SU-DHL-6 (cell line): ENCODE results near the gene SORCS2.

ENCODE experiments used
- H2AFZ ChIP-seq: fragments of 200-600 bp; sonication (generic); 2 replicates; pipeline ENCODE4 v1.6.1; 2014; ENCODE audit warnings: low read depth, mild to moderate bottlenecking, moderate library complexity, mixed read lengths, antibody characterized with exemption, low read length; ENCODE audit not compliant: severe bottlenecking
- H3F3A ChIP-seq: fragments of 200-600 bp; shearing (Covaris generic); 2 replicates; pipeline ENCODE4 v1.6.0; 2016; ENCODE audit warnings: antibody characterized with exemption, mild to moderate bottlenecking; ENCODE audit not compliant: insufficient read depth
- H3K27ac ChIP-seq: fragments of 200-600 bp; sonication (generic); 2 replicates; pipeline ENCODE4 v1.5.1; 2016; ENCODE audit warnings: low read depth, mild to moderate bottlenecking, low read length, moderate library complexity, mixed read lengths
- H3K27me3 ChIP-seq: fragments of 200-600 bp; sonication (generic), shearing (Covaris generic); 2 replicates; pipeline ENCODE4 v1.6.0; 2014; ENCODE audit warnings: mild to moderate bottlenecking, low read length
- H3K36me3 ChIP-seq: fragments of 200-600 bp; sonication (generic); 2 replicates; pipeline ENCODE4 v1.6.1; 2014; ENCODE audit warnings: mild to moderate bottlenecking, low read length, mixed read lengths
- H3K4me2 ChIP-seq: fragments of 300-600, 200-600 bp; shearing (Covaris generic), sonication (generic); 2 replicates; pipeline ENCODE4 v1.6.0; 2014; ENCODE audit warnings: low read length, low read depth, mild to moderate bottlenecking; ENCODE audit not compliant: poor library complexity, severe bottlenecking
- H3K4me3 ChIP-seq: fragments of 200-600 bp; sonication (generic); 2 replicates; pipeline ENCODE4 v1.5.1; 2014; ENCODE audit warnings: antibody characterized with exemption, low read length, mild to moderate bottlenecking, mixed read lengths; ENCODE audit not compliant: insufficient read depth, poor library complexity, severe bottlenecking
- H3K79me2 ChIP-seq: fragments of 200-600 bp; sonication (generic); 2 replicates; pipeline ENCODE4 v1.6.1; 2014; ENCODE audit warnings: mild to moderate bottlenecking, low read length, moderate library complexity; ENCODE audit not compliant: insufficient read depth
- H3K9ac ChIP-seq: fragments of 200-600 bp; sonication (generic); 2 replicates; pipeline ENCODE4 v1.7.0; 2014; ENCODE audit warnings: mild to moderate bottlenecking, low read length
- H3K9me2 ChIP-seq: fragments of 200-600 bp; sonication (generic); replicated peaks from 2 replicates; pipeline ENCODE4 v1.6.1; 2014; ENCODE audit warnings: low read length; ENCODE audit not compliant: insufficient read depth
- H3K9me3 ChIP-seq: fragments of 200-600 bp; sonication (generic); 2 replicates; pipeline ENCODE4 v1.6.1; 2014; ENCODE audit warnings: low read length, mixed read lengths; ENCODE audit not compliant: insufficient read depth
- H4K20me1 ChIP-seq: fragments of 200-600 bp; sonication (generic); 2 replicates; pipeline ENCODE4 v1.6.1; 2014; ENCODE audit warnings: low read depth, mild to moderate bottlenecking, antibody characterized with exemption, low read length, moderate library complexity, mixed read lengths
- EZH2phosphoT487 ChIP-seq: fragments of 200-600 bp; sonication (generic), shearing (Covaris generic); conservative IDR thresholded peaks from 2 replicates; pipeline ENCODE4 v1.6.1; 2018; ENCODE audit warnings: mild to moderate bottlenecking, antibody characterized with exemption, low read length, moderate library complexity, mixed read lengths
- TF ChIP-seq, protein P1 (sequence below): fragments of 200-600 bp; sonication (generic); IDR thresholded peaks from one replicate; pipeline ENCODE4 v1.5.1; 2017; ENCODE audit warnings: antibody characterized with exemption, mild to moderate bottlenecking, low read length, moderate library complexity; ENCODE audit not compliant: insufficient read depth, poor library complexity, severe bottlenecking

SORCS2 gene

DNA sequence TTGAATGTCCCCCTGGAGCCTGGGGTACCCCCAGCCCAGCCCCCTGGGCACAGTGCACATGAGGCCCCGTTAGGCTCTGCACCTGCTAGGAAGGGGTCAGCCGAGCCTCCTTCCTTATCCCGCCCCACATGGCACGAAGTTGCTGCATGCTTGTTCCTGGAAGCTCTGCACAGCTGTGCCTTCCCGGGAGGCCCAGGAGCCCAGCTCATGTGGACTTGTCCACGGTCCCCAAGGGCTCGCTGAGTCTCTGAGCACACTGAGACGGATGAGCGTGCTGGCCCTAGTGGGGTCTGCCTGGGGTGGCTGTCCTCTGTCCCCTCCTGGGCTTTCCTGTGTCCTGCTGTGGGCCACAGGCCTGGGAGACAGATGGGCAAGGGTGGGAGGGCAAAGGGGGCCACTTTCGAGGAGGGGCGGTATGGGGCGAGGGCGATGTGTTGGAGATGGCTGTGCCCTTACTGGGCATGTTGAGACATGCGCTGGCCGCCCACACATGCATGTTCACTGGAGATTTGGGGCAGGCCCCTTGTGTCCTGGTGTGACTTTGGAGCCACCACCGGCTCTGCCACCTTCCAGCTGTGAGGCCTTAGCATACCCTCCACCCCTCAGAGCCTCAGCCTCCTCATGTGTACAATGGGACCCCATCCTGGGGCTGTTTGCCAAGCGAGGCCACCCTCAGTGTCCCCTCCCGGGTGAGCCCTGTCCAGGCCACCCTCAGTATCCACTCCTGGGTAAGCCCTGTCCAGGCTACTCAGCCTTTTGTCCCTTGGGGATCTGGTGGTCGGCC is 509.7 kb downstream of the SORCS2 start:
- Histone ChIP-seq H3K9me3 (no peaks in the 10 kb centered on the region), H3K4me2 (no peak overlapping the region), H2AFZ (no peak overlapping the region), H3K9me2 (no peaks in the 10 kb centered on the region), H3K27me3 (no peaks in the 10 kb centered on the region), H3F3A (no peaks in the 10 kb centered on the region), H3K4me3 (no peak overlapping the region), H4K20me1 (no peaks in the 10 kb centered on the region), H3K36me3 (no peaks in the 10 kb centered on the region), H3K79me2 (no peaks in the 10 kb centered on the region), H3K9ac (no peak overlapping the region), H3K27ac (no peak overlapping the region)
- no peak for TF ChIP-seq EZH2phosphoT487
- TF ChIP-seq, protein P1, sequence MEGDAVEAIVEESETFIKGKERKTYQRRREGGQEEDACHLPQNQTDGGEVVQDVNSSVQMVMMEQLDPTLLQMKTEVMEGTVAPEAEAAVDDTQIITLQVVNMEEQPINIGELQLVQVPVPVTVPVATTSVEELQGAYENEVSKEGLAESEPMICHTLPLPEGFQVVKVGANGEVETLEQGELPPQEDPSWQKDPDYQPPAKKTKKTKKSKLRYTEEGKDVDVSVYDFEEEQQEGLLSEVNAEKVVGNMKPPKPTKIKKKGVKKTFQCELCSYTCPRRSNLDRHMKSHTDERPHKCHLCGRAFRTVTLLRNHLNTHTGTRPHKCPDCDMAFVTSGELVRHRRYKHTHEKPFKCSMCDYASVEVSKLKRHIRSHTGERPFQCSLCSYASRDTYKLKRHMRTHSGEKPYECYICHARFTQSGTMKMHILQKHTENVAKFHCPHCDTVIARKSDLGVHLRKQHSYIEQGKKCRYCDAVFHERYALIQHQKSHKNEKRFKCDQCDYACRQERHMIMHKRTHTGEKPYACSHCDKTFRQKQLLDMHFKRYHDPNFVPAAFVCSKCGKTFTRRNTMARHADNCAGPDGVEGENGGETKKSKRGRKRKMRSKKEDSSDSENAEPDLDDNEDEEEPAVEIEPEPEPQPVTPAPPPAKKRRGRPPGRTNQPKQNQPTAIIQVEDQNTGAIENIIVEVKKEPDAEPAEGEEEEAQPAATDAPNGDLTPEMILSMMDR: no peak

DNA sequence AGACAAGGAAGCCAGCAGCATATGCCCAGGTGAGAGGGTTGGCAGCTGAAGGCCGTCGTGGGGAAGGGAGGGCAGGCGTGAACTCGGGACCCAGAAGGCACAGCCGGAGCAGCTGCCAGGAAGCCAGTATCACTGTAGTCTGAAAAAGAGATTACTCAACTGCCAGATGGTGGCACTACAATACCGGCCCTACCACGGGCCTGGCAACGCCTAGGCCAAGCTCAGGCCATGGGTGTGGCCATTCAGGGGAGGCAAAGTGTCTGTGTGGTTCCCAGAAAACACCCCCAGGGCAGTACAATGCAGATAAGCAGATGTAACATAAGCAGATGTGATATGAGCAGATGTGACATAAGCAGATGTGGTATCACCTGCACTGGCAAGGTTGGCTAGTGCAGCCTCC is 511.4 kb downstream of the SORCS2 start:
- no peaks in the 10 kb centered on the region for H3F3A ChIP-seq
- no peak overlapping the region for H3K9ac ChIP-seq
- H3K9me3 ChIP-seq: no peaks in the 10 kb centered on the region
- no peak overlapping the region for H3K4me2 ChIP-seq
- no peak for TF ChIP-seq EZH2phosphoT487
- TF ChIP-seq, protein P1: no peak
- H3K79me2 ChIP-seq: no peaks in the 10 kb centered on the region
- H3K4me3 ChIP-seq: no peak overlapping the region
- H3K27ac ChIP-seq: no peak overlapping the region
- H2AFZ ChIP-seq: no peak overlapping the region
- H3K36me3 ChIP-seq: no peaks in the 10 kb centered on the region
- H3K27me3 ChIP-seq: no peaks in the 10 kb centered on the region
- H4K20me1 ChIP-seq: no peaks in the 10 kb centered on the region
- no peaks in the 10 kb centered on the region for H3K9me2 ChIP-seq

DNA sequence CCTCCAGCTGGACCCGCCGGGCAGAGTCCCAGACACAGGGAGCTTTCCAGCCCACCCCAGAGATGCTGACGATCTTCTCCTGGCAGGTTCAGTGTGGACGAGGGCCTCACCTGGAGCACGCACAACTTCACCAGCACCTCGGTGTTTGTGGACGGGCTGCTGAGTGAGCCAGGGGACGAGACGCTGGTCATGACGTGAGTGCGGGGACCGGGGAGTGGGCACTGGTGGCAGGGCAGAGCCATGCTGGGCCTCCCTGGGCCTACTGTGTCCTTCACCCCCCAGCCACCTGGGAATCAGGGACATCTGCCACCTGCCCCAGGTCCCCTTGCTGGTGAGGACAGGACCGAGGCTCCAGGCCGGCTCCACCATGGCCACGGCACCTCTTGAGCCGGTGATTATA is 511.8 kb downstream of the SORCS2 start:
- H3K9me2 ChIP-seq: no peaks in the 10 kb centered on the region
- H3F3A ChIP-seq: no peaks in the 10 kb centered on the region
- no peak for TF ChIP-seq EZH2phosphoT487
- TF ChIP-seq, protein P1: no peak
- no peak overlapping the region for H3K4me3 ChIP-seq
- no peaks in the 10 kb centered on the region for H4K20me1 ChIP-seq
- no peak overlapping the region for H3K4me2 ChIP-seq
- no peaks in the 10 kb centered on the region for H3K79me2 ChIP-seq
- H3K27ac ChIP-seq: no peak overlapping the region
- no peak overlapping the region for H2AFZ ChIP-seq
- H3K36me3 ChIP-seq: no peaks in the 10 kb centered on the region
- H3K9ac ChIP-seq: no peak overlapping the region
- no peaks in the 10 kb centered on the region for H3K9me3 ChIP-seq
- H3K27me3 ChIP-seq: no peaks in the 10 kb centered on the region
